Bone marrow (tissue), 2 donors: Measurements from ENCODE around the gene TOB2.
"Not testable (repeated sequence)": the region's sequence is repeated elsewhere in the genome, so short reads cannot be mapped to it uniquely, and the experiment has no call there.

Experiments used
- DNase-seq, 2 donors: peaks; one replicate each; lab custom pipeline; 2025; lab: John Stamatoyannopoulos, UW

Gene TOB2

GRCh38 chr22:41468381-41469217, 22.0 kb upstream of the TOB2 start, which contains the start of the genes ACO2 and PHF5A:
TSS of gene ACO2 (plus strand) at chr22:41469117. CDS start at chr22:41469147, 30 bp downstream.
TSS of gene PHF5A (minus strand) at chr22:41468692. CDS start at chr22:41468653, 39 bp downstream.
- DNase-seq = peak; percentile 96 to 100

- DNase-seq = no peak
Measured at GRCh38 chr22:41461901-41462300, 15.3 kb upstream of the TOB2 start.

GRCh38 chr22:41460071-41460470, 13.5 kb upstream of the TOB2 start:
- not testable (repeated sequence) for DNase-seq

GRCh38 chr22:41459431-41459830, 12.8 kb upstream of the TOB2 start:
- no peak for DNase-seq

GRCh38 chr22:41458161-41458728, 11.6 kb upstream of the TOB2 start:
- DNase-seq = no peak

GRCh38 chr22:41448189-41448808, 1.7 kb upstream of the TOB2 start:
- DNase-seq = peak; percentile 92 to 98

GRCh38 chr22:41447435-41448188, 1.0 kb upstream of the TOB2 start:
- peak; percentile 23 to 54 for DNase-seq

GRCh38 chr22:41446057-41446501, 522 bp downstream of the TOB2 start:
- peak in 1 of 2 donors; percentile 25 for DNase-seq

GRCh38 chr22:41445129-41446056, 1.2 kb downstream of the TOB2 start:
- DNase-seq = peak in 1 of 2 donors; percentile 5

GRCh38 chr22:41444360-41445128, 2.1 kb downstream of the TOB2 start:
- DNase-seq = peak; percentile 59 to 91

GRCh38 chr22:41442240-41442792, 4.3 kb downstream of the TOB2 start:
- DNase-seq = no peak

- not testable (repeated sequence) for DNase-seq
Measured at GRCh38 chr22:41440511-41440910, 6.1 kb downstream of the TOB2 start.

- DNase-seq = no peak
Measured at GRCh38 chr22:41437198-41437597, 9.4 kb downstream of the TOB2 start.

- no peak for DNase-seq
Measured at GRCh38 chr22:41436322-41437113, 10.1 kb downstream of the TOB2 start.

- no peak for DNase-seq
Measured at GRCh38 chr22:41435560-41435959, 11.0 kb downstream of the TOB2 start.

GRCh38 chr22:41434361-41435003, 12.1 kb downstream of the TOB2 start:
- DNase-seq = not testable (repeated sequence)

GRCh38 chr22:41433480-41433879, 13.1 kb downstream of the TOB2 start:
- not testable (repeated sequence) for DNase-seq

GRCh38 chr22:41431656-41432055, 14.9 kb downstream of the TOB2 start:
- DNase-seq = no peak
